Astrocyte (in vitro differentiated cells and primary cell): ENCODE measurements around the gene TRIM44. TPM values are rescaled to one million over a fixed set of nuclear protein-coding genes. Genes with fewer than 3 reads are reported as not detected.

Experiments
- DNase-seq: peaks from one replicate; pipeline ENCODE4 v3.0.0-alpha.2; 2010; ENCODE audit warnings: low read depth
- FAIRE-seq: peaks from 2 replicates; lab custom pipeline; 2011; peaks lifted over from hg19 to GRCh38; lab: Jason Lieb, UNC
- H2AFZ ChIP-seq: 2 replicates; pipeline ENCODE4 v1.6.0; 2012; ENCODE audit warnings: low read depth, low read length, inconsistent platforms
- H3K27ac ChIP-seq: 2 replicates; pipeline ENCODE4 v1.5.1; 2011; ENCODE audit warnings: low read depth, low read length, inconsistent platforms
- H3K27me3 ChIP-seq: 2 replicates; pipeline ENCODE4 v1.6.0; 2011; ENCODE audit warnings: low read length, inconsistent platforms; ENCODE audit not compliant: insufficient read depth
- H3K36me3 ChIP-seq: 2 replicates; pipeline ENCODE4 v1.5.1; 2011; ENCODE audit warnings: low read length, inconsistent platforms; ENCODE audit not compliant: insufficient read depth
- H3K4me1 ChIP-seq: 2 replicates; pipeline ENCODE4 v1.5.1; 2011; ENCODE audit warnings: low read length, inconsistent platforms; ENCODE audit not compliant: insufficient read depth
- H3K4me2 ChIP-seq: 2 replicates; pipeline ENCODE4 v1.6.0; 2012; ENCODE audit warnings: low read length, inconsistent platforms
- H3K4me3 ChIP-seq: 2 replicates; pipeline ENCODE4 v1.5.1; 2011; ENCODE audit warnings: low read depth, mild to moderate bottlenecking, low read length, inconsistent platforms; ENCODE audit not compliant: insufficient read depth
- H3K79me2 ChIP-seq: 2 replicates; pipeline ENCODE4 v1.6.0; 2012; ENCODE audit warnings: mild to moderate bottlenecking, low read length, inconsistent platforms; ENCODE audit not compliant: insufficient read depth
- H3K9ac ChIP-seq: 2 replicates; pipeline ENCODE4 v1.6.0; 2012; ENCODE audit warnings: mild to moderate bottlenecking, low read length, inconsistent platforms
- H3K9me3 ChIP-seq: 2 replicates; pipeline ENCODE4 v1.5.1; 2012; ENCODE audit warnings: low read depth, mild to moderate bottlenecking, low read length, inconsistent platforms; ENCODE audit not compliant: insufficient read depth
- H4K20me1 ChIP-seq: 2 replicates; pipeline ENCODE4 v1.6.0; 2012; ENCODE audit warnings: low read length, inconsistent platforms; ENCODE audit not compliant: insufficient read depth
- H3K27ac Mint-ChIP-seq: one replicate; pipeline ENCODE4 v1.8.0; 2021; ENCODE audit warnings: mild to moderate bottlenecking, mixed read lengths; ENCODE audit not compliant: unreplicated experiment
- H3K27me3 Mint-ChIP-seq: one replicate; pipeline ENCODE4 v1.8.0; 2021; ENCODE audit warnings: low read depth, mixed read lengths; ENCODE audit not compliant: unreplicated experiment
- H3K36me3 Mint-ChIP-seq: one replicate; pipeline ENCODE4 v1.8.0; 2021; ENCODE audit warnings: low read depth, mixed read lengths; ENCODE audit not compliant: unreplicated experiment
- H3K4me1 Mint-ChIP-seq: one replicate; pipeline ENCODE4 v1.8.0; 2021; ENCODE audit warnings: low read depth, mixed read lengths; ENCODE audit not compliant: unreplicated experiment
- H3K4me3 Mint-ChIP-seq: one replicate; pipeline ENCODE4 v1.8.0; 2021; ENCODE audit warnings: mild to moderate bottlenecking, moderate library complexity, mixed read lengths; ENCODE audit not compliant: unreplicated experiment
- H3K9me3 Mint-ChIP-seq: one replicate; pipeline ENCODE4 v1.8.0; 2021; ENCODE audit warnings: mild to moderate bottlenecking, mixed read lengths; ENCODE audit not compliant: unreplicated experiment
- EZH2 ChIP-seq: IDR thresholded peaks from 2 replicates; pipeline ENCODE4 v1.6.1; 2012; ENCODE audit warnings: mild to moderate bottlenecking, low read length, inconsistent platforms; ENCODE audit not compliant: insufficient read depth
- total RNA-seq: library from RNA; stranded (reverse); gene quantifications from 2 replicates; pipeline ENCODE4 v1.2.1, GENCODE V29; 2021
- TF ChIP-seq, protein P1 (sequence below): IDR thresholded peaks from 2 replicates; pipeline ENCODE4 v1.5.1; 2011; ENCODE audit warnings: low read depth, mild to moderate bottlenecking, inconsistent platforms, low read length, moderate library complexity; ENCODE audit not compliant: insufficient read depth

The TRIM44 gene
- total RNA-seq, 1 donor from 2014 or later, result 61.0 TPM

DNA sequence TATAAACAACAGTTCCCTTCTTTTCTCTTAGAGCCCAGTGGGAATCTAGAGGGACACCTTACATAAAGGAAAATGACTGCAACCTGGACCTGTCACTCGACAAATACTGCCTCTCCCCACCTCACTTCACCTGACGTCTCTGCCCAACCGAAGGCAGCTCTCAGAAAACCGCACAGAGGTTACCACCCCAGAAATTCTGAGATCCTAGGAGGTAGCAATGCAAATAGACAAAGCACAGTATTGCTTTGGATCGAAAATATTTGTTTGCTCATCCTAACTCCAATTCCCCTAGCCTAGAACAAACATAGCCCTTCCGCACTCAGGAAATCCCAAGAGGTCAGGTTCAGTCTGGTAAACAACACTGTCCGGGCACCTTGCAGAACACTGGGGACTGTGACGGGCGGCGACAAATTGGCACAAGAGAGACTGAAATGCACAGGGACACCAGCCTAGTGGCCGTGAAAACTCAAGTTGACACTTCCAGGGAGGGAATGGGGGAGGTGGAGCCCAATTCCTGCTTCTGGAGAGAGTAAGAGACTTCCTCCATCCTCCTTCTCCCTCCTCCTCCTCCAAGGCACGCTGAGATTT, 420 bp upstream of the TRIM44 start:
- H2AFZ ChIP-seq, result peak overlapping the region; percentile 92
- DNase-seq, result no peak
- peak; percentile 37 for FAIRE-seq
- Mint-ChIP-seq H3K27me3 (no peaks in the 10 kb centered on the region), H3K4me3 (peak overlapping the region; percentile 88), H3K36me3 (peaks cover 12% of the 10 kb centered on the region), H3K27ac (peak overlapping the region; percentile 98), H3K4me1 (peaks cover 23% of the 10 kb centered on the region), H3K9me3 (peaks cover 24% of the 10 kb centered on the region)
- no peaks in the 10 kb centered on the region for H4K20me1 ChIP-seq
- H3K9ac ChIP-seq, result peak overlapping the region; percentile 86
- peak overlapping the region; percentile 89 for H3K27ac ChIP-seq
- peak overlapping the region; percentile 96 for H3K4me2 ChIP-seq
- H3K9me3 ChIP-seq, result peaks cover 11% of the 10 kb centered on the region
- H3K36me3 ChIP-seq, result no peaks in the 10 kb centered on the region
- peaks cover 44% of the 10 kb centered on the region for H3K79me2 ChIP-seq
- H3K27me3 ChIP-seq, result no peaks in the 10 kb centered on the region
- TF ChIP-seq EZH2, result no peak
- TF ChIP-seq, protein P1, sequence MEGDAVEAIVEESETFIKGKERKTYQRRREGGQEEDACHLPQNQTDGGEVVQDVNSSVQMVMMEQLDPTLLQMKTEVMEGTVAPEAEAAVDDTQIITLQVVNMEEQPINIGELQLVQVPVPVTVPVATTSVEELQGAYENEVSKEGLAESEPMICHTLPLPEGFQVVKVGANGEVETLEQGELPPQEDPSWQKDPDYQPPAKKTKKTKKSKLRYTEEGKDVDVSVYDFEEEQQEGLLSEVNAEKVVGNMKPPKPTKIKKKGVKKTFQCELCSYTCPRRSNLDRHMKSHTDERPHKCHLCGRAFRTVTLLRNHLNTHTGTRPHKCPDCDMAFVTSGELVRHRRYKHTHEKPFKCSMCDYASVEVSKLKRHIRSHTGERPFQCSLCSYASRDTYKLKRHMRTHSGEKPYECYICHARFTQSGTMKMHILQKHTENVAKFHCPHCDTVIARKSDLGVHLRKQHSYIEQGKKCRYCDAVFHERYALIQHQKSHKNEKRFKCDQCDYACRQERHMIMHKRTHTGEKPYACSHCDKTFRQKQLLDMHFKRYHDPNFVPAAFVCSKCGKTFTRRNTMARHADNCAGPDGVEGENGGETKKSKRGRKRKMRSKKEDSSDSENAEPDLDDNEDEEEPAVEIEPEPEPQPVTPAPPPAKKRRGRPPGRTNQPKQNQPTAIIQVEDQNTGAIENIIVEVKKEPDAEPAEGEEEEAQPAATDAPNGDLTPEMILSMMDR, result no peak
- H3K4me1 ChIP-seq, result peaks cover 20% of the 10 kb centered on the region
- peak overlapping the region; percentile 78 for H3K4me3 ChIP-seq

DNA sequence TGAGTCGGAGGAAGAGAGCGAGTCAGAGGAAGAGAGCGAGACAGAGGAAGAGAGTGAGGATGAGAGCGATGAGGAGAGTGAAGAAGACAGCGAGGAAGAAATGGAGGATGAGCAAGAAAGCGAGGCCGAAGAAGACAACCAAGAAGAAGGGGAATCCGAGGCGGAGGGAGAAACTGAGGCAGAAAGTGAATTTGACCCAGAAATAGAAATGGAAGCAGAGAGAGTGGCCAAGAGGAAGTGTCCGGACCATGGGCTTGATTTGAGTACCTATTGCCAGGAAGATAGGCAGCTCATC, 780 bp downstream of the TRIM44 start:
- Histone ChIP-seq H3K36me3 (no peaks in the 10 kb centered on the region), H3K4me2 (peak overlapping the region; percentile 96), H3K9me3 (peaks cover 11% of the 10 kb centered on the region), H3K4me1 (peaks cover 20% of the 10 kb centered on the region), H3K4me3 (peak overlapping the region; percentile 78), H2AFZ (peak overlapping the region; percentile 92), H4K20me1 (peaks cover 6% of the 10 kb centered on the region), H3K27ac (peak overlapping the region; percentile 89), H3K9ac (peak overlapping the region; percentile 86), H3K79me2 (peaks cover 56% of the 10 kb centered on the region), H3K27me3 (no peaks in the 10 kb centered on the region)
- FAIRE-seq, result no peak
- Mint-ChIP-seq H3K4me1 (peaks cover 23% of the 10 kb centered on the region), H3K27me3 (no peaks in the 10 kb centered on the region), H3K27ac (peak overlapping the region; percentile 91), H3K36me3 (peaks cover 17% of the 10 kb centered on the region), H3K4me3 (peak overlapping the region; percentile 88), H3K9me3 (peaks cover 24% of the 10 kb centered on the region)
- TF ChIP-seq, protein P1, result no peak
- TF ChIP-seq EZH2, result no peak
- no peak for DNase-seq

DNA sequence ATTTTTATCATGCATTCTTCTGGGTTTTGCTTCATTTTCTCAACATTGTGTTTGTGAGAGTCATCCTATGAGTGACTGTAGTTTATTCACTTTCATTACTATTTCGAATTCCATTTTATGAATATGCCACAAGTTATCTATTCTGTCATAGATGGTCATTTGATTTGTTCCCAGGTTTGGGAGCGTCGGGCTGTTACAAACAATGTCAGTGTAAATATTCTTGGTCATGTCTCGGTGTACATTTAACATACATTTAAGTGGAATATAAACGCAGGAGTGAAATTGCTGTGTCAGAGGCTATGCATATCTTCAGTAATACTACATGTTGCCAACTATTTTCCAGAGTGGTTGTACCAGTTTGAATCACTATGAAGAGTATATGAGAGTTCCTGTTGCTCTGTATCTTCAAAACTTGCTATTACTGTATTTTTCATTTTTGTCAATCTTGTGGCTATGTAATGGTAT, 2.4 kb downstream of the TRIM44 start:
- Mint-ChIP-seq H3K4me3 (peak overlapping the region; percentile 88), H3K4me1 (peaks cover 23% of the 10 kb centered on the region), H3K9me3 (peaks cover 21% of the 10 kb centered on the region), H3K36me3 (peaks cover 19% of the 10 kb centered on the region), H3K27ac (peak overlapping the region; percentile 30), H3K27me3 (no peaks in the 10 kb centered on the region)
- Histone ChIP-seq H3K4me1 (peaks cover 20% of the 10 kb centered on the region), H3K4me3 (no peak overlapping the region), H3K27ac (no peak overlapping the region), H3K9me3 (peaks cover 11% of the 10 kb centered on the region), H4K20me1 (peaks cover 18% of the 10 kb centered on the region), H3K36me3 (no peaks in the 10 kb centered on the region), H3K79me2 (peaks cover 72% of the 10 kb centered on the region), H3K4me2 (peak overlapping the region; percentile 96), H3K9ac (no peak overlapping the region), H3K27me3 (no peaks in the 10 kb centered on the region), H2AFZ (no peak overlapping the region)
- FAIRE-seq, result no peak
- no peak for DNase-seq
- no peak for TF ChIP-seq EZH2
- TF ChIP-seq, protein P1, result no peak
